Measurements from ENCODE around the gene DRAM2.
"Not testable (repeated sequence)": the region's sequence is repeated elsewhere in the genome, so short reads cannot be mapped to it uniquely, and the experiment has no call there.

Gene DRAM2

DNA sequence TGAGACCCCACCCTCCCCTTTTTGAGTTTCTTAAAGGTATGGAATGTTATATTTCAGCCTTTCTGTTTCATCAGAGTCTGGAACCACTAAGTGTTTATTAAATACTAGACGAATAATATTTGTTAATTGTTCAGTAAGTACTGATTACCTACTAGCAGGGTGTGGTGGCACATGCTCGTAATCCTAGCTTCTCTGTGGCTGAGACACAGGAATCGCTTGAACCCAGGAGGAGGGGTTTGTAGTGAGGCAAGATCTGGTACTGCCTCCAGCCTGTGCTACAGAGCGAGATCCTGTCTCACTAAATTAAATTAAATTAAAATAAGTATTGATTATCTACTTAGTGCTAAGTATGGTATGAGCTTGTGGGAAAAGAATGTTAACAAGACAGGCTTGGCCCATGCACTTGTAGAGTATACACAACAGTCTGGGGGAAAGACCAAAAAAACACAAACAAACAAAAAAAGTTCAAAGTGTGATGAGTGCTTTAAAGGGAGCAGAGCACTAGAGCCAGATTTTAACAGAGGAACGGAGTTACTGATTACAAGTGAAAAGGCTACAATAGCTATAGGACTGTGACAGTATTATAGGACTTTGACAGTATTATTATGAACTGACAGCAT lies 2.6 kb upstream of the DRAM2 start:
- no peak for DNase-seq (ENCODE audit: low read depth in 2 of 2)

DNA sequence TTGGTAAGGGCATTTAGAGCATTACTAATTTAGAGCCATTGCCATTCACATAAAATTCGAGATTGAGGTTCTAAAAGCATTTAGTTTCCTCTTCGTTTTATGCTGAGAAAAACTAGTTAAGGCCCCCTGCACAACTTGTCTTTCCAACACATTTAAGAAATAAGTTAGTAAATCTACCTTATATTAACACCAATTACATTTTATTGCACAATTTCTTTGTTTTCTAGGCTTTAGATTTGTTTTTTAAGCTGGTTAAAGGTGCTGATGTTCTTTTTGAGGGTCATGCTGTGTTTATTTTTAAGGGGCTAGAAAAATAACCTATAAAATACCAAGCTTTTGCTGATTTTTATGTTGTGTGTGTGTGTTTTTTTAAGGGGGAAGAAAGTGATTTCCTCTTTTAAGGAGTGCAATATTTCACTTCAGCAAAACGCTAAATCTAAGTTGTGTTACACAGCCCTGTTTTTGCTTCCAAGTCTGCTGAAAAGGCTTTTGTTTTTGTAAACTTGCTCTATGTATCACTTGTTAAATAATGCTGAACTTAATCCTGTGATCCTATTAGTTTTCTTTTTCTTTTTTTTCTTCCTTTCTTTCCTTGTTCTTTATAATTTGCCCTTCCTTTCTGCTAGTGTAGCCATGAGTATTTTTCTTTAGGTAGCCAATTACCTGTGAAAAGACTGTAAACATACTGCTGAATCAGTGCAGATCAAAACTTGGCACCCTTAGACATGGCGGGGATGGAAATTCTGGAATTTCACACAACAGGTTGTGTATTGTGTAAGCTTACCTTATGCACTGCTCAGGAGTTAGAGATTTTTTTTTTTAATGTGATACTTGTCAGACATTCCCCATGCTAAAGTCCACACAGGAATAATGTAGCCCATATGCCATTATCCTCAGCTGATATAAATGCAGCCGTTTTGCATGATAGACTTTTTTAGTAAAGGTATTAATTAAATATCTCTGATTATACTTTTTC lies 1.6 kb upstream of the DRAM2 start:
- no peak for DNase-seq (ENCODE audit: low read depth in 2 of 2)

DNA sequence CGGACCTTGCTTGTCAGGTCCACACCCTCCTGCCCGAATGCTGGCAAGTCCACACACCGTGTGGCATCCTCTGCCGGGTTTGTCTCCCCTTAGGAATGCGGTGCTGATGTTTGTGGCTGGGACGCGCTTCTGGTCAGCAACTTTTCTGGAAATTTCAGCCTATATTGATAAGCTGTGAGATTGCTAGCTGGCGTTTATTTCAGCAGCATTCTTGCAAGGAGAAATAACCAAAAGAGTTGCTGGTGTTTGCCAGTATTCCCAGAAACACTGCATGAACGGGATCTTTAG lies 731 bp upstream of the DRAM2 start:
- DNase-seq (ENCODE audit: low read depth in 2 of 2): no peak

DNA sequence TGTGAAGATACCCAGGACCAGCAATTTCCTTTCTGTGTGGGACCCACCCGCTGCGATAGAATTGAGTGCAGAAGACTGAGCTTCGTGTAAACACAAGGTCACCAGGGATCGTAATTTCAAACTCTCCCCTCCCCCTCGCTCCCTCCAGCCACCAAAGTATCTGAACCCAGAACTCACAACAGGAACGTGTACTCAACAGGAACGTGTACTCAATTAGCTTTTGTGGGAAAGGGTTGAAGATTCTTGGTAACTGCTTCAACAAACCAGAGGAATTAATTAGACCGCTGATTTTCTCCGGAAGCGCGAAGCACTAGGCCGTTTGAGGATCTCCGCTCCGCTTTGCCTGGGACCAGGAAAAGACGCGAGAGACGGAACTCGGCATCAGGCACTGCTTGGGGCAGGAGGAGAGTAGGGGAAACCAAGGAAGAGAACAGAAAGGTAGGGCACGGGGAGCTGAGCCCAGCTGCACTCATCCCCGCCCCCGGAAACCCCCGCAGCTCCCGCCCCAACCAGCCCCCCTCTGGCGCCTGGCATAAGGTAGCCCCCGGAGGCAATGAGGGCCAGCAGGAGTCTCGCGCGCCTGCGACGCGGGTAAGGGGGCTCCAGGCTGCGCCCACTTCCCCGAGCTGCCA lies 453 bp downstream of the DRAM2 start:
- no peak for DNase-seq (ENCODE audit: low read depth in 2 of 2)

DNA sequence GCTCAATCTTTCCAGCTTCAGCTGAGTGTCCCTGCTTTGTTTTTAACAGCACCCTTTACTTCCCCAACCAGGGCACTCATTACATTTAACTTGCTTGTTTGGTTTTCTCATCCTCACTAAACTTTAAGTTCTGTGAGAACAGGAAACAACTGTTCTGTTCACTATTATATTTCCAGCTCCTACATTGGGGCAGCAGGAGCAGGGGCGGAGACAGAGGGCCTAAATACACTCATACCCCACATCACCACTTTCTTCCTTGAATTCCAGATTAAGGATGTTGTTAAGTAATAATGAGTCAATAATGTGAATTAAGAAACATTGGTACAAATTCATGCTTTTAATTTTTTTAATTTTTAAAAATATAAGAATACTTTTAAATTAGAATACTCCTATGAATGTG lies 6.0 kb downstream of the DRAM2 start:
- DNase-seq (ENCODE audit: low read depth in 2 of 2): no peak

- DNase-seq (ENCODE audit: low read depth in 2 of 2): no peak
These were observed 8.2 kb downstream of the DRAM2 start for GRCh38 chr1:111131693-111132092.

DNA sequence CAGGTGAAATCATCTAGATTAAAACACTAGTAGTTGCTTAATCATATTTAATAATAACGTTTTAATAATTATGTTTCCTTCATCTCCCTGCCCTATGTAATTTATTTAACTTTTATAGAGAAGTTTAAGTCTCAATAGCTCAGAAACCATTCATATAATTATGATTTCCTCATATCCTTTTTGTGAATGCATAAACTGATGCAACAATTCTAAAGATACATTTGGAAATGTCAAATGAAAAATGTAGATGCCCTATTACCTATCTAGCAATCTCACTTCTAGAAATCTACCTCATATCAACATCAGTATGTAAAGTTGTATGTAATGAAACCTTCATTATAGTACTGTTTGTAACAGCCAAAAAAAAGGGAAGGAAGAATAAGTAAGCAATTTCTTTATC lies 10.5 kb downstream of the DRAM2 start:
- DNase-seq (ENCODE audit: low read depth in 2 of 2): no peak

DNA sequence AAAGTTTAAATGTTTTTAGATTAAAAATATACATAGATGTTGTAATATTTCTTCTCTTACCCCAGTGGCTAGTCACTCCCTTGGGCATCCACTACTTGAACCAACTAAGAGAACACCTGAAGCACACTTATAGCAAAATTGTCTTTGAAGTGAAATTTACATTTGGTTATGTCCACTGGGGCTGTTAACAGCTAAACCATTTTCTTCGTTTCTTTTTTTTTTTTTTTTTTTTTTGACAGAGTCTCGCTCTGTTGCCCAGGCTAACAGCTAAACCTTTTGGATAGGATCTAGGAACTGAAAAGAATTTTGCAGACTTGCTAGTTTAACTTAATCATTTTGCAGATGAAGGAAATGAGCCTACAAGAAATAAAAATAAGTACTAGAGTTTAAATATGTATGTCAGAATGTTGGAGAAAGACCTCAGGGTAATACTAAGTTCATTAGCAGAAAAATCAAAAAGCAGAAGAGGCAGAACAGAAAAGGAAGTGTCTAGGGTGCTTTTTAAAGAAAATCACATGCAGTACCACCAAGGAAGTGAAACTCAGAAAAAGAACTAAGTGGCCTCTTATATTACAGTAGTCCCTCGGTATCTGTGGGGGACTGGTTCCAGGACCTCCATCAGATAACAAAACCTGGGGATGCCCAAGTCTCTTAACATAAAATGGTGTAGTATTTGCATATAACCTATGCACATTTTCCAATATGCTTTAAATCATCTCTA lies 11.8 kb downstream of the DRAM2 start:
- DNase-seq (ENCODE audit: low read depth in 2 of 2): no peak

- no peak for DNase-seq (ENCODE audit: low read depth in 2 of 2)
These were observed 13.5 kb downstream of the DRAM2 start for GRCh38 chr1:111126354-111126753.

- DNase-seq (ENCODE audit: low read depth in 2 of 2): no peak
These were observed 23.4 kb downstream of the DRAM2 start for GRCh38 chr1:111116496-111116895.

DNA sequence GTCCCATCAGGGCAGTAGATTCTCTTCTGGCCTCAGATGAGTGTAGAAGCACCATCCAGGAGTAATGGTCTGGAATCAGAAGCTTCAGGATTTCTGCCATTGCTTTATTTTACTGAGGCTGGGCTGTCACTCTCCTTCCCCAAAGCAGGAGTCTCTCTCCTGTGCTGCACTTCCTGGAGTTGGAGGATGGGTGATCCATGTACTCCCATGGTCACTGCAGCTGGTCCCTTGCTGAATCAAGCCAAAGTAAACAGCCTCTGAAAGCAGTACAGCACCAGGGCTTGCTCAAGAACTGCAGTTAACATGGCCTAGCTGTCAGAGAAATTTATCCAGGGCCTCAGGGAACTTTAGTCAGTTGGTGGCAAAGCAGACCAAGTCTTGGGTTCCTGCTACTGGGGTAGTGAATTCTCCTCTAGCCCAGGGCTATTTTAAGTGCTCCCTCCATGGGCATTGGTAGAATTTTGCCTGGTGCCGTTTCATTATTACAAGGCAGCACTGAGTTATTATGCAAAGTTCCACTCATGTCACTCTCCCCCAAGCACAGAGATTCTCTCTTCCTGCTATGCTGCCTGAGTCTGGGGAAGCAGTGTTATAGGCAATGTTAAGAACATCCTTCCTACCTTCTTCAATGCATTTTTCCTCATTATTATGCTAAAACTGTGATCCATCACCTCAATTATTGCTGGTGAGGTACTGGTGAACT lies 29.5 kb downstream of the DRAM2 start:
- DNase-seq (ENCODE audit: low read depth in 2 of 2): no peak

GRCh38 chr1:111104981-111105380 lies 34.9 kb downstream of the DRAM2 start:
- DNase-seq (ENCODE audit: low read depth in 2 of 2): no peak

GRCh38 chr1:111101854-111102642 lies 37.8 kb downstream of the DRAM2 start:
- no peak for DNase-seq (ENCODE audit: low read depth in 2 of 2)

- no peak for DNase-seq (ENCODE audit: low read depth in 2 of 2)
These were observed 40.6 kb downstream of the DRAM2 start for GRCh38 chr1:111099289-111099688.

DNA sequence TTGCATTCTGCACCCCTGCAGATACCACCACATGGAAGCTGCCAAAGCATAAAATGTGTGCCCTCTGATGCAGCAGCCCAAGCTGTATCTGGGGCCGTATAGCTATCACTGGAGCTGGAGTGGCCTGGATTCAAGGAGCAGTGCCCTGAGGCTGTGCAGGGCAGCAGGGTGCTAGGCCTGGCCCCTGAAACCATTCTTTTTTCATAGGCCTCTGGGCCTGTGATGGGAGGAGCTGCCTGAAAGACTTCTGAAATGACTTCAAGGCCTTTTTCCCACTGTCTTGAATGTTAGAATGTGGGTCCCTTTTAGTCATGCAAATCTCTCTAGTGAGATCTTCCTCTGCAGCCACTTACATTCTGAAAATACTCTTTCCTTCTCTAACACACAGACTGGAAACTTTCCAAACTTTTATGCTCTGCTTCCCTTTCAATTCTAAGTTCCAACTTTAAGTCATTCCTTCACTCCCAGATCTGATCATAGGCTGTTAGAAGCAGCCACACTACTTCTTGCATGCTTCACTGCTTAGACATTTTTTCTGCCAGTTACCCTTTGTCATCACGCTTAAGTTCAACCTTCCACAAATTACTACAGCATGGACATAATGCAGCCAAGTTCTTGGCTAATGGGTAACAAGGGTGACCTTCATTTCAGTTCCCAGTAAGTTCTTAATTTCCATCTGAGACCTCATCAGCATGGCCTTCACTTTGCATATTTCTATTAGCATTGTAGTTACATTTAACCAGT lies 42.4 kb downstream of the DRAM2 start:
- no peak for DNase-seq (ENCODE audit: low read depth in 2 of 2)

- not testable (repeated sequence) for DNase-seq (ENCODE audit: low read depth in 2 of 2)
These were observed 44.5 kb downstream of the DRAM2 start for GRCh38 chr1:111095421-111095820.

DNA sequence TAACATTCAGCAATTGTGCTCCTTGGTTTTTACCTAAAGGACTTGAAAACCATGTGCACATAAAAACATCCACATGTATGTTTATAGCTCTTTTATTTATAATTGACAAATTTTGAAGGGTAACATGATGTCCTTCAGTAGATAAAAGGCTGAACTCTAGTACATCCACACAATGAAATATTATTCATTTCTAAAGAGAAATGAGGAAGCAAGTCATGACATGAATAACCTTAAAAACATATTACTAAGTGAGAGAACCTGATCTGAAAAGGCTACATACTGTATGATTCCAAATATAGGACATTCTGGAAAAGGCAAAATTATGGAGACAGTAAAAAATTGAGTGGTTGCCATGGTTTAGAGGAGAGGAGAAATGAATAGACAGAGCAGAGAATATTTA lies 50.3 kb downstream of the DRAM2 start:
- DNase-seq (ENCODE audit: low read depth in 2 of 2): no peak

GRCh38 chr1:111085676-111086075 lies 54.2 kb downstream of the DRAM2 start:
- DNase-seq (ENCODE audit: low read depth in 2 of 2): no peak

DNA sequence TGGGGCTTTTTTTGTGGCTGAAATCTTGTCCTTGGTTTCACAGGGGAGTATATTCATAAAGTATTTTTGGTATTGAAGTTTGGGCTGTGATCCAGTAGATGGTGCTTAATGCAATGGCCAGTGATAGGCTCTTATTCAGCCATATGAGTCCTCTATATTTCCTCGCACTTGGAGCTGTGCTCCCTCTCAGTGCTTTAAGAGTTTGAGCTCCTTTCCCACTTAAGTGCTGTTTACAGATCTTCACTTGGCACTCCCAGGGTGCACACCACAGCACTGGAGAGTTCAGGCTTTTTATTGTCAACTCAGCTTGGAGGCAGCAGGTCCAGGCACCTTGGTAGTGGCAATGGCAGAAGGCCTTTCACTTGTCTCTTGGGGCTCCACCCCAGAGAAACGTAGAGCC lies 54.9 kb downstream of the DRAM2 start:
- DNase-seq (ENCODE audit: low read depth in 2 of 2): no peak
